Caki2 (cell line): Measurements from ENCODE around the gene SLC39A10. TPM values are rescaled to one million over a fixed set of nuclear protein-coding genes. Genes with fewer than 3 reads are reported as not detected.
"Not testable (repeated sequence)": the region's sequence is repeated elsewhere in the genome, so short reads cannot be mapped to it uniquely, and the experiment has no call there.

ENCODE experiments used
- DNase-seq: peaks from one replicate; pipeline ENCODE4 v3.0.0-alpha.2; 2015; ENCODE audit warnings: low read depth
- in situ Hi-C: cut with HindIII; loops from 2 replicates; pipeline ENCODE4 v1.10.0; 2016; ENCODE audit warnings: low sequenced_read_pairs, low pct_unique_long_range_greater_than_20kb, mixed read lengths
- total RNA-seq: library from RNA; depleted of rRNA; stranded (reverse); fragments of >200 nt; shearing (Covaris generic); gene quantifications from 2 replicates; pipeline ENCODE4 v1.2.3, GENCODE V29; 2014; ENCODE audit warnings: low replicate concordance

The SLC39A10 gene
- total RNA-seq, 1 experiment from 2014 or later, result 27.1 TPM

DNA sequence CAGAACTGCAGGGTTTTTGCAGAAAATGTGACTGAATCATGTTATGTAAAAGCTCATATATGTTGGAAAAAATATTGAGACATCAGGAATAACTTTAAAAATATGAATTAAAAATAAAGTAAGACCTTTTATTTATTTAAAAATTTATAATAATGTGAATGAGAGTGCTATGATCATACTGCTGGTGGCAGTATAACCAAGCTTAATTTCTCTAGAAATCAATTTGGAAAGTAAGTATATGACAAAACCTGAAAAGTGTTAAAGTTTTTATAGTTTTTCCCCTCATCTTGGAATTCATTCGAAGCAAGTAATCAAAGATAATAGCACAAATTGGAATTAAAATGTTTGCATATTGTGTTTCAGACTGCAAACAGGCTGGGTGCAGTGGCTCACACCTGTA lies 7.5 kb downstream of the SLC39A10 start:
- DNase-seq, result no peak
- in situ Hi-C loops, result no loop called here

DNA sequence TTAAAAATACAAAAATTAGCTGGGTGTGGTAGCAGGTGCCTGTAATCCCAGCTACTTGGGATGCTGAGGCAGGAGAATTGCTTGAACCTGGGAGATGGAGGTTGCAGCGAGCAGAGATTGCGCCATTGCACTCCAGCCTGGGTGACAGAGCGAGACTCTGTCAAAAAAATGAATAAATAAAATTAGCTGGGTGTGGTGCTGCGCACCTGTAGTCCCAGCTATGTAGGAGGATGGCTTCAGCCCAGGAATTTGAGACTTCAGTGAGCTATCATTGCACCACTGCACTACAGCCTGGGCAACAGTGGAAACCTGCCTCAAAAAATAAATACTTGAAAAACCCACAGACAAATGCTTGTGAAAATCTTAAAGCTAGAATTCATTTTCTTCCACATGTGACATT lies 8.1 kb downstream of the SLC39A10 start:
- in situ Hi-C loops, result not testable (repeated sequence)

GRCh38 chr2:195666113-195666712 lies 9.2 kb downstream of the SLC39A10 start:
- DNase-seq, result no peak
- in situ Hi-C loops, result no loop called here

More for the DNA sequence above, 8.1 kb downstream of the SLC39A10 start:
- DNase-seq, result not testable (repeated sequence)

DNA sequence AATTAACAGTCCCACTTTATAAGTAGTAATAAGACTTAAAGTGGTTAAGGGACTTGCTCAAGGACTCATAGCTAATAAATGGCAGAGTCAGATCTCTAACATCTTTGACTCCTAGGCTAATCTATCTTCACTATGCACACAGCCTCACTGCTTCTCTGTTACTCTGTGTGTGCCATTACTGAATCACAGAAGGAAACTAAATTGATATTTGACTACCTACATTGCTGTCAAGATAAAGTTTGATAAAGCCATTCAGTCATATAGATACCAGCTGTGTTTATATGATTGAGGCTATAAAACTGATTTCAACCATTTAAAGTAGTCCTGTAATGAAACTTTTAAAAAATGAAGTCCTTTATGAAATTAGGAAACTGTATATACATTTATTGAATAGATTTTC lies 10.9 kb downstream of the SLC39A10 start:
- no peak for DNase-seq
- in situ Hi-C loops, result no loop called here

- no peak for DNase-seq
- in situ Hi-C loops, result no loop called here
Observed at GRCh38 chr2:195670191-195670590, 13.2 kb downstream of the SLC39A10 start.

DNA sequence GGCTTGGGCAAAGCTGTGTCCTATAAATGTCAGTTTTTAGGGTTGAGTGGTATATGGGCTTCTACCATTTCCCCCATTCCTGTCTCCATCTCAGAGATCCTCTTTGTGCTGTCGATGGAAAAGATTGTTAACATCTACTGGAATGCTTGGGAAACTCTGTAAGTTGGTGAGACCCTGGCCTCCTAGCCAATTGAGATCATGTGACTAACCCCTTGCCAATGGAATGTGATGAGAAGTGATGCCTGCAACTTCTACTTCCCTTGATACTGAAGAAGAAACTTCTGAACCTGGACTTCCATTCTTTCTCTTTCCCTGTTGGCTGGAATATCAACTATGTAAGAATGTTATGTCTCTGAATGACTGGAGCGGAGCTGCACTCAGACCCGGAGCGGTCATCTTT lies 14.5 kb downstream of the SLC39A10 start:
- in situ Hi-C loops, result no loop called here
- no peak for DNase-seq

DNA sequence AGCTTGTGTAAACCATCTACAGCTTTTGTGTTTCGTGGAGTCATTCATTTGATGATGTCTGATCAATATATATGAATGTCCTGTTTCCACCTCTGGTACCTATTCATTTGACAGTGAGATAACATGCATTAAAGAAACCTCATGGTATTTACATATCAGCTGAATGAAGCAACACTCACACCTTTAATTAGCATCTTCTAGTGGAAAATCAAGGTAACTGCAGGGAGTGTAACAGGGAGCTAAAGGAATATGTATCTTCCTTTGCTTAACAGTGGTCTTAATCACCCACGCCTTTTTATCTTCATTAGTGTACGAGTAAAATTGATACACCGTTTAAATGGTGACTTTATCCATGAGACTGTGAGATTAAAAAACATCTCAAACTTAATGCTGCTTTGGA lies 15.6 kb downstream of the SLC39A10 start:
- no peak for DNase-seq
- in situ Hi-C loops, result no loop called here

GRCh38 chr2:195674491-195675221 lies 17.6 kb downstream of the SLC39A10 start:
- in situ Hi-C loops, result no loop called here
- no peak for DNase-seq

GRCh38 chr2:195675783-195676427 lies 18.9 kb downstream of the SLC39A10 start:
- in situ Hi-C loops, result no loop called here
- no peak for DNase-seq

DNA sequence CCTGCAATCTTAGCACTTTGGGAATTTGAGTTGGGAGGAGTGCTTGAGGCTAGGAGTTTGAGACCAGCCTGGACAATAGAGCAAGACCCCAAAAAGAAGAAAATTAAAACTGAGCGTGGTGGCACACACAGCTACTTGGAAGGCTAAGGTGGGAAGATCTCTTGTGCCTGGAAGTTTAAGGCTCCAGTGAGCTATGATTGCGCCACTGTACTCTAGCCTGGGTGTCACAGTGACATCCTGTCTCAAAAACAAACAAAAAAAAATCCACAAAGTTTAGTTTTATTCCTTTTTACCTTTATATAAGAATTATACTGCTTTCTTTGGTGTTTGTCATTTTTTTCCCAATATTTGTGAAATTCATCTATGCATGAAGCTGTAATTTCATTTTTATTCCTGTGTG lies 20.3 kb downstream of the SLC39A10 start:
- no peak for DNase-seq
- in situ Hi-C loops, result no loop called here

DNA sequence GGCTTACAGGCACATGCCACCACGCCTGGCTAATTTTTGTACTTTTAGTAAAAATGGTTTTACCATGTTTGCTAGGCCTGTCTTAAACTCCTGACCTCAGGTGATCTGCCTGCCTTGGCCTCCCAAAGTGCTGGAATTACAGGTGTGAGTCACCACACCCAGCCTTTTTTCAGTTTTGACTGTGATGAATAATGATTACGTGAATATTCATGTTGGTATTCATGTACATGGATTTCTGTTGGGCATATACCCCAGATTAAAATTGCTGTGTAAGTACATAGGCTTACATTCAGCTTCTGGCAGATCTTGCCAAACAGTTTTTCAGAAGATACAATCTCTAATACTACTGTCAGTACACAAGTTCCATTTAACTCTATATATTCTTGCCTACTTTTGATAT lies 20.9 kb downstream of the SLC39A10 start:
- DNase-seq, result no peak
- in situ Hi-C loops, result no loop called here

DNA sequence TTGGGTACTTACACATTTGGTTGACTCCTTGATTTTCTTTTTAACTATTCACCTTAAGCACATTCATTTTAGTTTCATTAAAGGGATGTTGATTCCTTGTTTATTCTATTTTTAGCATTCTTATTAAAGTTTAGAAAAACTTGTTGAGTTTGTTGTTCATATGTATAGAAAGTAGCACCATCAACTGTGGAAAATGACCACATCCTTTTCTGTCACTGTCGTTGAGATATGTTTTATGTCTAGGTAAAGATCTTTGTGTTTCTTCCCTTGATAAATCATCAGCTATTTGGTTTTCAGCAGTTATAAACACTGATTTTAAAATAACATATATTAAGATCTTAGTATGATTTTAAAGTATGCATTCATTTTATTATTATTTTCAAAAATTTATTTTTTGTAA lies 25.1 kb downstream of the SLC39A10 start:
- DNase-seq, result no peak
- in situ Hi-C loops, result no loop called here

DNA sequence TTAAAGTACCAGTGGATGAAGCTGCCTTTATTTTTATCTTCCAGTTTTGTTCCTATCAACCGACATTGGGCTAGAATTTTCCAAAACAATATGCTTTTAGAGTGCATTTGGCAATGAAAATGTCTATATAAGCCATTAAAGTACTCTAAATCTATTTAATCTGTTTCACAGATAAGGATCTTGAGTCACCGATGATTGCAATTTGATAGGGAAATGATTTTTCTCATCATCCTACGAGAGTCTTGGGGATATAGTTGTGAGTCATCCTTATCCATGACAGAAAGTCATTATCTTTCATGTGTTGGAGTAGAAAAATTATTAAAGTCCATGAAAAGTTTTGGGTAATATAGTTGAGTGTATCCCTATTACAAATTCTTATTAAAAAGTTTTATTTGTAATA lies 26.1 kb downstream of the SLC39A10 start:
- in situ Hi-C loops, result no loop called here
- DNase-seq, result no peak

DNA sequence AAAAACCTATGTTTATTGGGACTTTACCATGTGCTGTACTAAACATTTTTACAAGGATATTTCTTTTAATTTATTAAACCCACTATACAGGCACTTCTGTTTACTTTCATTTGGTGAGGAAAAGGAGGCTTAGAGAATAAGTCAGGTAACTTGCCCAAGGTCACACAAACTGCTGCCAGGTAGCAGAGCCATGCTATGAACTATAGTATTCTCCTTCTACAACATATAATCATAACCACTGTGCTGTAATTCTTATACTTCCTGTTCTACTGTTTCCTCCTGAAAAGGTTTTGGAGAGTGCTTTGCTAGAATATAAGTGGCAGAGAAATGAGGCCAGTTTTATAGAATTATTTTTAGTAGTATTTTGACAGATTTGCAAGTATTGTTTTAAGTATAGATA lies 29.5 kb downstream of the SLC39A10 start:
- no peak for DNase-seq
- in situ Hi-C loops, result no loop called here

DNA sequence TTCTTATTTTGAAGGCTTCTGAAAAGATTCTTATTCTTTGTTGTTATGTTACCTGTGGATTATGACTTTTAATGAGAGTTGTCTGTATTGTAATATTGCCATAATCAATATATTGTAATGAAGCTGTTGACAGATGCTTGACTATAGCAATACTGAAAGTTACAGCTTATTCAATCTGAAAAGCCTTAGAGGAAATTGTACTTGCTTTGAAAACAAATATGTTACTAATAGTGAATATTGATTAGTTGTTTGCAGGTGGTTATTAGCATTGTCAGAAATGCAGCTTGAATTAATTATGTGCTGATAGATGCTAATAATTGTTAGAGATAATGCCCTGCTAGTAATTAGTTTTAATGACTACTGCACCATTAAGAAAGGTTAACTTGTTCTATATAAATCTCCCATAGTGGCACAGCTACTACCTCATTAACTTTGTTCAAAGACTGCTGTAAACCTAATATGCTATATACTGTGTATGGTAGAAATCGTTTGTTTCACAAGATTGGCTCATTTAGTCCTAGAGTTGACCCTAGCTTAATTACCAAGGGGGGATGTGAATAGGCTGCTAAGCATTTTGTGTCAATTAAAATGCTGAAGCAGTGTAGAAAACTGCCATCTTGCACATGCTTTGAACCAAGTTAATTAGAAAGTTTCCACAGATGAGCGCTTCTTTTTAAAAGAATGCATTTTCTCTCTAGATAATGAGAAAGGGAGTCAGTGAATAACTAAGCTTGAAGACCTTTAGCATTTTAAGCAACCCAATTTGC lies 30.5 kb downstream of the SLC39A10 start:
- DNase-seq, result no peak
- in situ Hi-C loops, result no loop called here

DNA sequence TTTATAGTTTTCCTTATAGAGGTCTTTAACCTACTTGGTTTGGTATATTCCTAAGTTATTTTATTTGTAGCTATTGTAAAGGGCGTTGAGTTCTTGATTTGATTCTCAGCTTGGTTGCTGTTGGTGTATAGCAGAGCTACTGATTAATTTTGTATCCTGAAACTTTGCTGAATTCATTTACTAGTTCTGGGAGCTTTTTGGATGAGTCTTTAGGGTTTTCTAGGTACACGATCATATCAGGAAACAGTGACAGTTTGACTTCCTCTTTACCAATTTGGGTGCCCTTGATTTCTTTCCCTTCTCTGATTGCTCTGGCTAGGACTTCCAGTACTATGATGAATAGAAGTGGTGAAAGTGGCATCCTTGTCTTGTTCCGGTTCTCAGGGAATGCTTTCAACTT lies 35.5 kb downstream of the SLC39A10 start:
- DNase-seq, in situ Hi-C loops: not testable (repeated sequence)

- in situ Hi-C loops, result no loop called here
- DNase-seq, result no peak
Observed at GRCh38 chr2:195694553-195694952, 37.5 kb downstream of the SLC39A10 start.

DNA sequence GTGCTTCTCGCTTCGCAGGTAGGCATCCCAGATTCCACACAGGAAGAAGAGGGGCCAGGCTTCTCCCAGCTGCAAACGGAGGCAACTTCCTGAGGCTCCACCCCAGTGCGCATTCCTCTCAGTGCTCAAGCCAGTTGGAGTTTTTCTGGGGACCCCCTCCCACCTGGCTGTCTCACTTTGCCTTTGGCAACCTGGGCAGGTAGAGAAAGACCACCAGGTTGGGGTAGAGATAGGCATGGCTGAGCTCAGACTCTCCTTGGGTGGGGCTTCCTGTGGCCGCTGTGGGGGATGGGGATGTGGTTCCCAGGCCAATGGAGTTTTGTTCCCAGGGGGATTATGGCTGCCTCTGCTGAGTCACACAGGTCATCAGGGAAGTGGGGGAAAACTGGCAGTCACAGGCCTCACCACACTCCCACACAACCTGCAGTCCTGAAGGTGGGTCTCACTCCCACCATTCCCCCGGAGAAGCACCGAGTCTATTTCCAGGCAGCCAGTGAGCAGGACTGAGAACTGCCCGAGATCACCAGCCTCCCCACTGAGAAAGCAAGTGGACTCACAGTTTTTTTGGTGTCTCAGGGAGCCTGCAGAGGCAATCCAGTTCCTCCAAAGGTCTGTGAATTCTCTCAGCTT lies 38.1 kb downstream of the SLC39A10 start:
- no peak for DNase-seq
- in situ Hi-C loops, result no loop called here

GRCh38 chr2:195696012-195696411 lies 39.0 kb downstream of the SLC39A10 start:
- in situ Hi-C loops, result no loop called here
- no peak for DNase-seq
